K562 (cell line): ENCODE data around the gene FMOD.
A peak's percentile ranks its signal among the peaks of the same experiment; 100 is the strongest.

ENCODE experiments used
- EP300 ChIP-seq: IDR thresholded peaks from 2 replicates; pipeline ENCODE4 v1.6.1; 2012; ENCODE audit warnings: low read length, improper control_type of control experiment
- RFX5 ChIP-seq: IDR thresholded peaks from 2 replicates; pipeline ENCODE4 v1.6.1; 2011; ENCODE audit warnings: low read depth, mild to moderate bottlenecking, improper control_type of control experiment, low read length
- ZNF518B ChIP-seq: fragments of 250-450 bp; sonication (Bioruptor Pico); IDR thresholded peaks from 2 replicates; pipeline ENCODE4 v1.5.0; 2021; ENCODE audit warnings: mild to moderate bottlenecking, moderate library complexity
- ZNF740 ChIP-seq, 3 experiments: fragments of 200-800 bp in 1 of 3; sonication (Bioruptor generic) in 1 of 3; sonication (generic) in 1 of 3; formaldehyde crosslinking in 1 of 3; IDR thresholded peaks; 2 replicates each; pipeline versions ENCODE4 v1.6.1 to v1.8.0; 2016 to 2022; ENCODE audit warnings: mild to moderate bottlenecking in 2 of 3, missing compliant biosample characterization in 2 of 3, missing genetic modification characterization in 2 of 3, missing genetic modification reagents in 1 of 3
- TF ChIP-seq, protein P1 (sequence below), 3 experiments: IDR thresholded peaks in 2 of 3; conservative IDR thresholded peaks in 1 of 3; 2 replicates each; pipeline ENCODE4 v1.5.1; 2011 to 2012; ENCODE audit warnings: low read length in 3 of 3, mild to moderate bottlenecking in 3 of 3, control low read depth in 2 of 3, improper control_type of control experiment in 1 of 3, inconsistent platforms in 1 of 3, low read depth in 1 of 3, mixed read lengths in 1 of 3, moderate library complexity in 1 of 3; ENCODE audit not compliant: insufficient read depth in 2 of 3

GRCh38 chr1:203327684-203328457, 23.1 kb downstream of the FMOD start:
- TF ChIP-seq, protein P1, sequence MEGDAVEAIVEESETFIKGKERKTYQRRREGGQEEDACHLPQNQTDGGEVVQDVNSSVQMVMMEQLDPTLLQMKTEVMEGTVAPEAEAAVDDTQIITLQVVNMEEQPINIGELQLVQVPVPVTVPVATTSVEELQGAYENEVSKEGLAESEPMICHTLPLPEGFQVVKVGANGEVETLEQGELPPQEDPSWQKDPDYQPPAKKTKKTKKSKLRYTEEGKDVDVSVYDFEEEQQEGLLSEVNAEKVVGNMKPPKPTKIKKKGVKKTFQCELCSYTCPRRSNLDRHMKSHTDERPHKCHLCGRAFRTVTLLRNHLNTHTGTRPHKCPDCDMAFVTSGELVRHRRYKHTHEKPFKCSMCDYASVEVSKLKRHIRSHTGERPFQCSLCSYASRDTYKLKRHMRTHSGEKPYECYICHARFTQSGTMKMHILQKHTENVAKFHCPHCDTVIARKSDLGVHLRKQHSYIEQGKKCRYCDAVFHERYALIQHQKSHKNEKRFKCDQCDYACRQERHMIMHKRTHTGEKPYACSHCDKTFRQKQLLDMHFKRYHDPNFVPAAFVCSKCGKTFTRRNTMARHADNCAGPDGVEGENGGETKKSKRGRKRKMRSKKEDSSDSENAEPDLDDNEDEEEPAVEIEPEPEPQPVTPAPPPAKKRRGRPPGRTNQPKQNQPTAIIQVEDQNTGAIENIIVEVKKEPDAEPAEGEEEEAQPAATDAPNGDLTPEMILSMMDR (IDR thresholded peaks at IDR 0.05 in 2 of 3, conservative IDR thresholded peaks at IDR 0.05 in 1 of 3; ENCODE audit: insufficient read depth in 2 of 3, low read depth in 1 of 3, low read length in 3 of 3), result peak; percentile 58 to 78 (median 75); a peak in 5 of 6 replicates
- TF ChIP-seq ZNF518B (no peak), EP300 (no peak), RFX5 (no peak), ZNF740 (CRISPR knock-in tag; IDR thresholded peaks at IDR 0.05) (no peak), ZNF740 (tag; IDR thresholded peaks at IDR 0.05) (no peak; a peak in 1 of 4 replicates)
